MM.1S (cell line): ENCODE measurements around the gene RNASE8.

Experiments
- DNase-seq: peaks from one replicate; pipeline ENCODE4 v3.0.0-alpha.2; 2015
- H2AFZ ChIP-seq: fragments of 300-600 bp; sonication (generic); 2 replicates; pipeline ENCODE4 v1.6.0; 2016; ENCODE audit warnings: antibody characterized with exemption, low read length
- H3F3A ChIP-seq: fragments of 300-600 bp; sonication (generic); 2 replicates; pipeline ENCODE4 v1.6.1; 2016; ENCODE audit warnings: mild to moderate bottlenecking, antibody characterized with exemption, low read length, moderate library complexity, mixed read lengths; ENCODE audit not compliant: insufficient read depth
- H3K27ac ChIP-seq: fragments of 300-600 bp; sonication (generic); 2 replicates; pipeline ENCODE4 v1.5.1; 2016; ENCODE audit warnings: mild to moderate bottlenecking, low read length
- H3K27me3 ChIP-seq: fragments of 300-600 bp; sonication (generic); replicated peaks from 2 replicates; pipeline ENCODE4 v1.6.0; 2016; ENCODE audit warnings: low read length; ENCODE audit not compliant: insufficient read depth
- H3K36me3 ChIP-seq: fragments of 300-600 bp; sonication (generic); replicated peaks from 2 replicates; pipeline ENCODE4 v1.6.1; 2016; ENCODE audit warnings: mild to moderate bottlenecking, low read length, mixed read lengths; ENCODE audit not compliant: insufficient read depth
- H3K4me1 ChIP-seq: fragments of 300-600 bp; sonication (generic); 2 replicates; pipeline ENCODE4 v1.6.1; 2016; ENCODE audit warnings: low read length, mixed read lengths
- H3K4me2 ChIP-seq: fragments of 300-600 bp; sonication (generic); 2 replicates; pipeline ENCODE4 v1.6.0; 2016; ENCODE audit warnings: low read depth, low read length
- H3K4me3 ChIP-seq: fragments of 300-600 bp; sonication (generic); 2 replicates; pipeline ENCODE4 v1.5.1; 2016; ENCODE audit warnings: low read length, mixed read lengths
- H3K79me2 ChIP-seq: fragments of 300-600 bp; sonication (generic); 2 replicates; pipeline ENCODE4 v1.6.1; 2016; ENCODE audit warnings: mixed run types, low read length, mixed read lengths
- H3K9ac ChIP-seq: fragments of 300-600 bp; sonication (generic); 2 replicates; pipeline ENCODE4 v1.6.1; 2016; ENCODE audit warnings: low read length, mixed read lengths
- H3K9me2 ChIP-seq: fragments of 300-600 bp; sonication (generic); replicated peaks from 2 replicates; pipeline ENCODE4 v1.6.1; 2016; ENCODE audit warnings: mild to moderate bottlenecking, low read length, mixed read lengths; ENCODE audit not compliant: insufficient read depth
- H3K9me3 ChIP-seq: fragments of 300-600 bp; sonication (generic); replicated peaks from 2 replicates; pipeline ENCODE4 v1.6.1; 2016; ENCODE audit warnings: mild to moderate bottlenecking, low read length, mixed read lengths; ENCODE audit not compliant: insufficient read depth
- H4K20me1 ChIP-seq: fragments of 300-600 bp; sonication (generic); 2 replicates; pipeline ENCODE4 v1.6.1; 2016; ENCODE audit warnings: mild to moderate bottlenecking, low read length, moderate library complexity, mixed read lengths; ENCODE audit not compliant: insufficient read depth
- CTCF ChIP-seq: fragments of 300-600 bp; sonication (generic); IDR thresholded peaks from 2 replicates; pipeline ENCODE4 v1.5.1; 2016; ENCODE audit warnings: antibody characterized with exemption, low read length, mixed read lengths
- EZH2 ChIP-seq: fragments of 300-600 bp; sonication (generic); optimal IDR thresholded peaks from 2 replicates; pipeline ENCODE3; 2017; ENCODE audit warnings: low read depth, mild to moderate bottlenecking, antibody characterized with exemption, low read length, mixed read lengths
- EZH2phosphoT487 ChIP-seq: fragments of 300-600 bp; sonication (generic); IDR thresholded peaks from 2 replicates; pipeline ENCODE4 v1.6.1; 2018; ENCODE audit warnings: antibody characterized with exemption, low read length

The RNASE8 gene

DNA sequence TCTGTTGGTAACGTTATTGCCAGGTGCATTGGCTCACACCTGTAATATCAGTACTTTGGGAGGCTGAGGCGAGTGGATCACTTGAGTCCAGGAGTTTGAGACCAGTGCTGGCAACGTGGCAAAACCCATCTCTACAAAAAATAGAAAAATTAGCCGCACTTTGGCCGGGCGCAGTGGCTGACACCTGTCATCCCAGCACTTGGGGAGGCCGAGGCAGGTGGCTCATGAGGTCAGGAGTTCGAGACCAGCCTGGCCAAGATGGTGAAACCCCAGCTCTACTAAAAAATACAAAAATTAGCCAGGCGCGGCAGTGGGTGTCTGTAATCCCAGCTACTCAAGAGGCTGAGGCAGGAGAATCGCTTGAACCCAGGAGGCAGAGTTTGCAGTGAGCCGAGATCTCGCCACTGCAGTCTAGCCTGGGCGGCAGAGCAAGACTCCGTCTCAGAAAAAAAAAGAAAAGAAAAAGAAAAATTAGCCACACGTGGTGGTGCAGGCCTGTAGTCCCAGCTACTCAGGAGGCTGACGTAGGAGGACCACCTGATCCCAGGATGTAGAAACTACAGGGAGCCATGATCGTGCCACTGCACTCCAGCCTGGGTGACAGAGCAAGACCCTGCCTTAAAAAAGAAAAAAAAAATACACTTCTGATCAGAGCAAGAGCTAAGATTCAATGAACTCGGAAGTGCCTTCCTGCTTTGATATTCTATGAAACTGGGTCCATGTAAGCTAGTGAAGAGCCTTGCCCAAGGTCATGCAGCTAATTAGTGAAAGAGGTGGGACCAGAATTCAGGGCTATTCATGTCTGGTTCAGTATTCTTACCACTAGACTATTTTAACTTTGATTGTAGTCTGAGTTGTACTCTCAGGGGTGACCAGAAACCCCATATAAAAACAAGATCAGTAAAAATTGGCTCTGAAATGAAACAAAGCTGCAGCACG lies 4.2 kb upstream of the RNASE8 start:
- H3K4me1 ChIP-seq: no peaks in the 10 kb centered on the region
- no peaks in the 10 kb centered on the region for H3K9me2 ChIP-seq
- no peaks in the 10 kb centered on the region for H3K79me2 ChIP-seq
- H3K4me2 ChIP-seq: no peak overlapping the region
- H3K9ac ChIP-seq: no peak overlapping the region
- no peaks in the 10 kb centered on the region for H3K27me3 ChIP-seq
- H2AFZ ChIP-seq: no peak overlapping the region
- H3K27ac ChIP-seq: no peak overlapping the region
- H4K20me1 ChIP-seq: no peaks in the 10 kb centered on the region
- H3K9me3 ChIP-seq: no peaks in the 10 kb centered on the region
- no peak for DNase-seq
- no peak overlapping the region for H3K4me3 ChIP-seq
- no peaks in the 10 kb centered on the region for H3K36me3 ChIP-seq
- no peak for TF ChIP-seq EZH2
- TF ChIP-seq CTCF: no peak
- no peak for TF ChIP-seq EZH2phosphoT487
- no peaks in the 10 kb centered on the region for H3F3A ChIP-seq

DNA sequence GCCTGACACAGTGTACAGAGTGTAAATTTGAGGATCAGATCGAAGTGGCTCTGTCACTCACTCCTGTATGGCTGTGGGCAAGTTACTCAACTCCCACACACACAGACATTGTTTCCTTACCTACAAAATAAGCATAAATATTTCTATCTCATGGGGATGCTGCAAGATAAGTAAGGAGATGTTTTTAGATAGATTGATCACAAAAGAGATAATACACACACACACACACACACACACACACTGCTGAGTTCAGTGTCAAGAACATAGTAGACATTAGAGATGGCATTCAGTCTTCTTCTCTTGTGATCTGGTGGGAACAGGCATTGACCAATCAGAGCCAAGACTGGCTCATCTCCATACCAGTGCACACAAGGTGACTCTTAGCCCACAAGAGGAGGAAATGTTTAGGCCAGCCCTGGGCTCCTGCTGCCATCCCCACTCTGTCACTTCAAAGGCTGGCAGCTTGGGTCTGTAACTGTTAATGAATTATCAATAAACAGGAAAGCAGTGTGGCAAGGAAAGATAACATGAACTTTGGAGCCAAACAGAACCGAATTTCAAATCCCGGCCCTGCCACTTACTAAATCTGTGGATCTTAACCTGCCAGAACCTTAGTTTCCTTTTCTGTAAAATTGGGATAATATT lies 3.4 kb upstream of the RNASE8 start:
- Histone ChIP-seq H3K36me3 (no peaks in the 10 kb centered on the region), H3K27me3 (no peaks in the 10 kb centered on the region), H3F3A (no peaks in the 10 kb centered on the region), H4K20me1 (no peaks in the 10 kb centered on the region), H3K9ac (no peak overlapping the region), H3K79me2 (no peaks in the 10 kb centered on the region), H3K4me3 (no peak overlapping the region), H3K27ac (no peak overlapping the region), H3K4me2 (no peak overlapping the region), H3K4me1 (no peaks in the 10 kb centered on the region), H3K9me3 (no peaks in the 10 kb centered on the region), H3K9me2 (no peaks in the 10 kb centered on the region), H2AFZ (no peak overlapping the region)
- TF ChIP-seq EZH2 (no peak), CTCF (no peak), EZH2phosphoT487 (no peak)
- DNase-seq: no peak

DNA sequence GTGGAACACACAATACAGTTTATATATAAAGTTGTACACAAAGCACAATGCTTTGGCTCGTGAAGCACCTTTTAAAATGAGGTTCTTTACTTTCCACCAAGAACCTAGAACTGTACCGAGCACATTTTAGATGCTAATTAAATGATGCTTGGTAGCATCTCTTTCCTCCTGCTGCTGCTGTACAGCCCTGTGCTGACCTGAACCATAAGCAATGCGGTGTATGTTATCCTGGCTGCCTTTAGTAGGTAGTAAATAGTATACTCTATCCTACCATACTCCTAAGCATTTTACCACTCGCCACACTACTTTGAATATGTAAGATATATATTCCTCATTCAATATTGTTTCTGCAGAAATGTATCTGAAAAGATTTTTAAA lies 2.9 kb upstream of the RNASE8 start:
- Histone ChIP-seq H3K4me2 (no peak overlapping the region), H3K27me3 (no peaks in the 10 kb centered on the region), H3K9me2 (no peaks in the 10 kb centered on the region), H3K36me3 (no peaks in the 10 kb centered on the region), H3K27ac (no peak overlapping the region), H4K20me1 (no peaks in the 10 kb centered on the region), H3F3A (no peaks in the 10 kb centered on the region), H3K9me3 (no peaks in the 10 kb centered on the region), H2AFZ (no peak overlapping the region), H3K79me2 (no peaks in the 10 kb centered on the region), H3K9ac (no peak overlapping the region), H3K4me1 (no peaks in the 10 kb centered on the region), H3K4me3 (no peak overlapping the region)
- no peak for DNase-seq
- TF ChIP-seq EZH2phosphoT487 (no peak), CTCF (no peak), EZH2 (no peak)
